SW 1271 (cell line): Measurements from ENCODE around the gene ARID5B.

ENCODE experiments used
- DNase-seq, 2 experiments: peaks; one replicate each; lab custom pipeline; 2025; lab: John Stamatoyannopoulos, UW

The ARID5B gene

DNA sequence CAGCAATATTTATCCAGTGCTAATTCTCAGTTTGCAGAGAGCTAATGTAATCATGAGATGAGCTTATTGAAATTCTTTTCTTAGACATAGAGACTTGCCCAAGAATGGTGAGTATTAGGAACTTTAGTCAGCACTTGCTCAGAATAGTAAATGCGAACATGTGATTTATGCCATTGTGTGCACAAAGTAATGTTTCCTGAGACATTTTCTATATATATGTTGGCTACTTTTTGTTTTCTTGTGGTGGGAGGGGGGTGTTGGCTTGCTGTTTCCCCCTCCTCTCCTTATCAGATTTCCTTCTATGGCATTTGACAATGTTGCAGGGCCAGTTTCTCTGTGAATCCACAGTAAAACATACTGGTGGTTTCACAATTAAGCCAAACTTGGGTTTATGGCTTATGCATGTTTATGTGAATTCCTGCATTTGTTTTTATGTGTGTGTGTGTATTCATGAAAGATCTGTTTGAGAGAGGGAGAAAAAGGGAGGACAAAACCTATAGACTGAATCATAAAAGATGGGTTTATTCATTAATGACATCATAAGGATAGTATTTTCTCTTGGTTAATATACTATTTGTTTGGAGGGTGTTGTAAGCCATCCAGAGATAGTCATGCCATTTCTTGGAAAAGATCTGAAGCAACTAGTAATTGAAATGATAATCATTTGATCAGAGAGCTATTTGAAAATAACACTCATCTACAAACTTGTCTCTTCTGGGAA, 36.3 kb downstream of the ARID5B start:
- no peak for DNase-seq

DNA sequence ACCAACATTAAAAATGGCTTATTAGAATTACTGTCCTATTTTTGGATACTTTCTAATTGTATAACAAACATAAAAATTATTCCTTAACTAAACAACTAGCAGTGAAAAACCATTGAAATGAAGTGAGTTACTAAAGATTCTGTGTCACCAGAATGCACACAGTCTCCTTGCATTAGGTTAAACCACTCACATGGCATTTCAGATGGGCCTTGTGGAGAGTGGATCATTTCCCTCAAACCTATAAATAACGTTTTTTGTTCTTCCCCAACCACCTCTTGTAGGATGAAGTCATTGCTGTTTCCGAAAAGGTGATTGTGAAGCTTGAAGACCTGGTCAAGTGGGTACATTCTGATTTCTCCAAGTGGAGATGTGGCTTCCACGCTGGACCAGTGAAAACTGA, 38.4 kb downstream of the ARID5B start:
- peak in 1 of 2 experiments; percentile 41 for DNase-seq

DNA sequence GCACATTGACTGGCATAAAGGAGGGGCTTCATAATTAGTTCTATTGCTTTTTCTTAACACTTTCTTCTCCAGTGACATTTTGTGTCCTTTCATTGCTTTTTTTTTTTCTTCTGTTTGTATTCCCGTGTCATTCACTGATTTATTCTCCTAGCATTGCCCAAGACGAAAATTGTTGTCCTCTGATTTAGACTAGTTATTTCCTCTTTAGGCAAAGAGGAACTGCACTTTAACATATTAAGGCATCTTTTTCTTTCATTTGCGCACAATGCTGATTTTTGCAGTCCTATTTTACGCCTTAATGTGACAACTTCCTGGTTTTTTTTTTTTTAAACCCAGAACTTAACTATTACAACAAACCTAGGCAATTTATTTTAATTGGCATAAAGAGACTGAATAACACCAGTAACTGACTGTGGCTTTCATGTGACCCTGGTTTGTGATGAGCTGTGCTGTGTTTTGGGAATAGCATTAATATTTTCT, 39.7 kb downstream of the ARID5B start:
- DNase-seq = no peak

DNA sequence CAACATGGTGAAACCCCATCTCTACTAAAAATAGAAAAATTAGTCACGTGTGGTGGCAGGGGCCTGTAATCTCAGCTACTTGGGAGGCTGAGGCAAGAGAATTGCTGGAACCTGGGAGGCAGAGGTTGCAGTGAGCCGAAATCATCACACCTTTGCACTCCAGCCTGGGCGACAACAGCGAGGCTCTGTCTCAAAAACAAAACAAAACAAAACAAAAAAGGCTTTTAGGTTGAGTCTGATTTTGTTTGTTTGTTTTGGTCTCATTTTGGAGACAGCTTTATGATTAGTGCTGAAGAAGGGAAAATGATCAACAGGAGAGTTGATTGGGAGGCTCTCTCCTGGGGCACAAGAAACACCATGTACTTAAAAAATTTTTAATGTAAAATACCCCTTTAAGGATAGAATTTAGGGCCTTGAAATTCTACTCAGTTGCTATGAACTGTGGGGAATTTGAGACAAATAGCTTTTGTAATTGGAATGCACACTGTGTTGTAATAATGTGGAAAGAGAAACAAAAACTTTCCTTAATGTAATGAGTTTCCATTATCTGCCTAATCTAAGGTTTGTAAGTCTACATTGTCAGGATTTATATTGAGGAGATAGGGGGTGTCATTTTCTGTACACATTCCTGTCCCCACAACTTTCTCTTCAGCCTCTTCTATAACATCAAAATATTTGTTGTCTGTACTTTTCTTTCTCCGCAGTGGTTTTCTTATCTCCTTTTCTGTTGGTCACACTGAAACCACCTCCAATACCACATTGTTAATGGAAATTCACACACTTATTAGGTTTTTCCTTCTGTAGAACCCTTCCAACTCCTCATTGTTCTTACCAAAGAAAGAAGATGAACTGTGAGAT, 41.3 kb downstream of the ARID5B start:
- DNase-seq = peak in 1 of 2 experiments; percentile 23

DNA sequence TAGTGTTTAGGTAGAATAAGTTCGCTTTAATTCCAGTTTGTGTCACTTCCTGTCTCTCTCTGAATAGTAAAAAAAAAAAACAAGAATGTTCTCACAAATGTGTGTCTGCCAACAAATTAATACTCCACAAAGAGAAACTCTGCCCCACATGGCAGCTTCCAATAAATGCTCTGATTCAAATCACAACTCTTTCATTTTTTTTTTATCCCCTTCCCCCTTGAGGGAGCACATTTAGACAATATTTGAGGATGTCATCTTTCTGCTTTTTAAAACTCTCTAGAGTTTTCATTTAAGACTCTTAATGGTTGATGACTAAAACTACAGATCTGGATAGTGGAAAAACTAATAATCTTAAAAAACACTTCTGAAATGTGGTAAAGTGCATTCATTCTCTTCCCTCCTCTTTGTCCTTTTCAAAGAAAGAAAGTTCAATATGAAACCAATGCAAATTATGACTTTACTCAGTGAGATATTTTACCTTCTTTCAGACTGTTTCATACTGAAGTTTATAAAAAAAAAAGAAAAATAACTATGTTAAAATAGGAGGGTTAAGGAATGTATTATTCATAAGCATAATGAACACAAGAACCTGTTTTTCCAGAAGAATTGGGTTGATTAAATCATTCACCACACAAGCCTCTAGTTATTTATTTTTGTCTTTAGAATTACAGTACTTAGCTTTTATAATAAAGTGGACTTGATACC, 42.3 kb downstream of the ARID5B start:
- peak; percentile 9 to 55 for DNase-seq

DNA sequence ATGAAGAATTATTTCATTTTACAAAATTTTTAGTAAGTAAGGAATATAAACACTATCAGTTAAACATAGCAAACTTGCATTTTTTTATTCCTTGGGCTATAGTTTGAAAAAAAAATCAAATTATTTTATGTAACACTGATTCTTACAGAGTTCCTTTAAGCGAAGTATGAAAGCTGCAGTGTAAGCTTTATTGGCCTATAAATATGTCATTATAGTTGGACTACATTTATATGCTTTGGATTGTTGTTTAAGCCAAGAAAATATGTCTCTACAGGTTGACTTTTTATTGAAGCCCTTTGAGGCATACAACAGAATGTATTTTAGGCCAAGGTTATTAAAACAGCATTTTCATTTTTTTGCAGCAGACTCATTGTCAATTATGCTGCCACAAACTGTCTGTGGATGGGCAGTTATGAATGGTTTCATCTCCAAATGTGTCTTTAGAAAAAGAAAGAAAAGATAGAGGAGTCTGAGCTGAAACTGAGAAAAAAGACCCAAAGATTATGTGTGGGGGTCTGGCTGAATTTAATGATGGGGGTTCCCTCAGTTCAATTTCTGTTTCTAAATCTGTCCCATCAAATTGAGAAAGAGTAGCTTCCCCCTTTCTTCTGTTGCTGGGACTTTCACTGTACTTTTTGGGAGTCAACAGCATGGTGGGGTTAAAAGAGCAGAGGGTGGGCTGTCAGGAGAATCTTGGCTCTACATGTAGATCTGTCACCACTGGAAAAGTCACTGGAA, 43.1 kb downstream of the ARID5B start:
- no peak for DNase-seq

DNA sequence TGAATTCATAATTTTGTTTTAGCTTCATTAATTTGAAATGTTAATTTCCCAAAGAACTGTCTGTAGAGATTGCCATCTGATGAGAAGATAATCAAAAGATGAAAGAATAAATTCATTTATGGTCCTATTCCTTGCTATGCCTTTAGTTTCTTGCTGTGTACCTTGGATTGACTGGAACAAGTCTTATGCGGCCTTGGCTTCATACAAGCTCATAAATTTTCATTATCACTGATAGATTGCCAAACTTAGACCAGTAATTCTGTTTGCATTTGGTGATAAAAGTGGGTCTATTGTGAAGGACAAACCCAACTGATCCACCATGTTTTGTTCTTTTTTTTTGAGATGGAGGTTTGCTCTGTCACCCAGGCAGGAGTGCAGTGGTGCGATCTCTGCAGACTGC, 48.2 kb downstream of the ARID5B start:
- DNase-seq = no peak

DNA sequence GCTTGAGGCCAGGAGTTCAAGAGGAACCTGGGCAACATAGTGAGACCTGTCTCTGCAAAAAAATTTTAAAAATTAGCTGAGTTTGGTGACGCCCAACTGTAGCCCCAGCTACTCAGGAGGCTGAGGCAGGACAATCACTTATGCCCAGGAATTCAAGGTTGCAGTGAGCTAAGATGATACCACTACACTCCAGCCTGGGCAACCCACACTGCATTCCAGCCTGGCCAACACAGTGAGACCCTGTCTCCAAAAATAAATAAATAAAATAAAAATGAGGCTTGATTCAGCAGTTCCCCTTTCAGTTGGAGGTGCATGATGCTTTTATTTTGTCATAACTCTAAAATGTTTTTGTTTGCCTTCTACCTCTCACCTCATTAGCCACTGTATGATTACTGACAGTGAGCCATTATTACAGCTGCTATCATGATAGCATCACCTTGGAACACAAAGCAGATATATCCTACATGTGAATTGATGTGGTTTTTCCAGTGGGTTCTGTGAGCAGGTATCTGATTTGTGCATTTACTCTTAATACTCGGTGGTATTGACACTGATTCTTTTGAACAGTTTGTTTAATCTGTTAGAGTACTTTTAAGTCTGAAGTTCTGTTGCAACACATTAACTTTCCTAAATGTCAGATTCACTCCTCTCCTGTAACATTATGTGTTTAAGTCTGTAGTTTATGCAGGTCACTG, 49.1 kb downstream of the ARID5B start:
- no peak for DNase-seq

DNA sequence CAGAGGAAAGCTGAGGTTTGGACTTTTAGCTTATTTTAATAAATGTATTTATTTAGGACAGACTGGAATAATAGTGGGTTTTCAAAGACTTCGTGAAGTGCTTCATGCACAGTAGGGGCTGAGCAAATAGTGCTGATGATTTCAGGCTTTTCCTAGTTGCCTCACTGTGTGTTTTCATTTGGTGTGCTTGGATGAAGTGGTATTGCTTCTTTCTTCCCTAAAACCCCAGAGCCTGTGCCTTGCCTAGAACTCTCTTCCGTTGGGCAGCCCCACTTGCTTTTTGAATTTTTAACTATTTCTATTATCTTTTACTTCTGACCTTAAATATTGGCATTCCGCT, 49.6 kb downstream of the ARID5B start:
- DNase-seq = no peak

DNA sequence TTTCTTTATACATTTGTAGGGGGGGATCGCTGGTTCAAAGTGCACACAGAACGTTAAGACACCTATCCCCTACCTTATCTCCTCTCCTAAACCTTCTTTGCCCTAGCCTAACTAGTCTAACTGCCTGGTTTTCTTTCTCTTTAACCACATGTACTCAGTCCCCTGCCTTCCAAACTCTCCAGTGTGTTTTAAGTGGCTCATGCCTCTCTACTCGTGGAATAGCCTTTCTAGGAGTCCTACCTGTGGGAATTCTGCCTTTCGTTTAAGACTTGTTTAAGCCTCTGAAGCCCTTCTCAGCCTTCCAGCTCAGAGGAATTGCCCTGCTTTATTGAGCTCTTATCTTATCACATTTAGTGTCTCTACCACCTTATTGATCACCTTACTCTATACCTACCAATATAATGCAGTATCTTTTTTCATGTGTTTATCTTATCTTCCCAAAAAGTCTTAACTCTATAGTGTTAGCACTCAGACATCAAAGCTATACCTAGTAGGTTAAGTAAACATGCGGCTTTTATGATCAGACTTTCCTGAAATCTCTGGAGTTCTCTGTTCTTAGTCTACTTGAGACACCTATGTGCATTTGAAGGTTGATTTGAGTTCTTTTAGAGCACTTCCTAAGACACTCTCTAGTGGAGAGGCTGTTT, 50.7 kb downstream of the ARID5B start:
- DNase-seq = no peak

DNA sequence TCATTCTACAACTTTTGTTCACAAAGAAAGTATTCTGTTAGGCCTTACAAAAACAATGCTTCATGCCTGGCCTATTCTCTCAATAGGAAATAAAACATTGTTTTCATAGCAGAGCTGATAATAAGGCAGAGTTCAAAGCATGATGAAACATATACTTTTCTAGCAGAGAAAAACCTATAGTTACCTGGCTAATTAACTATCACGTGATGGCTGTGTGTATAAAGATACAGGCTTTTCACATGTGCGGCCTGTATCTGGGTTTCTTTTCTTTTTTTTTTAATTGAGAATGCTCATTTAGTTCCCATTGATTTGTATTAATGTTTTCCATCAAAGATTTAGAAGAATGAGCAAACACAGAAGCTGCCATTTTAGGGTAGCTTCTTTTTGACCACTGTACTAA, 51.7 kb downstream of the ARID5B start:
- no peak for DNase-seq

DNA sequence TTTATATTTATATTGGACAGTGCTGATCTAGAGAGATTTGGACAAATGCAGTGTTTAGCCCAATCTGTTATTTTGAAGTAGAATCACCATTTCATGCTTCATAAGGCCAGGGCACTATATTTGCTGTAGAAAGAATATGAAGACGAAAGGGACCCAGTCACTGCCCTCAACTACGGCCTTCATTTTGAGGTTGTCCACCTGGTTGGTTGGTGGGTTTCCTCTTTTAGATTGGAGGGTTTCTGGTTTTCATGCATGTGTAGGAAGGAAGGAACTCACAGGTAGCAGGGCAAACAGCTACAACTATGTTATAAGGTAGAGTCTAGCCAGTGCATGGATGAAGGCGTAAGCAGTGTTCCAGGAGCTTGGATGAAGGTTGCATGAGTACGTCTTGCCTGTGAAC, 56.3 kb downstream of the ARID5B start:
- DNase-seq = no peak

DNA sequence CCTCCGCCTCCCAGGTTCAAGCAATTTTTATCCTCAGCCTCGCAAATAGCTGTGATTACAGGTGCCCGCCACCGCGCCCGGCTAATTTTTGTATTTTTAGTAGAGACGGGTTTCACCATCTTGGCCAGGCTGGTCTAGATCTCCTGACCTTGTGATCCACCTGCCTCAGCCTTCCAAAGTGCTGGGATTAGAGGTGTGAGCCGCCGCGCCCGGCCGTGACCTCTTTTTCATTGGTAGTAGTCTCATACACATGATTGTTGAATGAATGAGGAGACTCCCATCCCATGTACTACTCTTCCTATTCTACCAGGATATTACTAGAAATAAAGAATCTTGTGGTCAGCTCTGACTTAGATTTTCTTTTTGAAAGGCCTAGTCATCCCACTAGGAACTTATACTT, 56.8 kb downstream of the ARID5B start:
- no peak for DNase-seq

DNA sequence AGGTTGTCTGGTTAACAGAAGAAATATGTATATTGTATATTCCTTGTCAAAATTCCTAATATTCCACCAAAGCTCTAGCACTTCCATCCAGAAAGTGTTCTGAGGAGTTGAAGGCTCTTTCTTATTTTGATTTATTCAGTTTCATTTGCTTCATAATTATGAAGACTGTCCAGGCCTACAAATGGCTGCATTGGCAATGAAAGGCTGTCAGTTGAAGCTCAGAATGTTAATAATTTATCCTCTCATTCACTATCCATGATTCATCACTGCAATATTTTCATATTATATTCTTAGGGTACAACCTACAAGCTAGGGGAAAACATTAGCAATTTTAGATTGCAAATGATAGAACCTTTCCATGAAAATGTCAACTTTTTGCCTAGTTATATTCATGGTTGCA, 57.3 kb downstream of the ARID5B start:
- no peak for DNase-seq

DNA sequence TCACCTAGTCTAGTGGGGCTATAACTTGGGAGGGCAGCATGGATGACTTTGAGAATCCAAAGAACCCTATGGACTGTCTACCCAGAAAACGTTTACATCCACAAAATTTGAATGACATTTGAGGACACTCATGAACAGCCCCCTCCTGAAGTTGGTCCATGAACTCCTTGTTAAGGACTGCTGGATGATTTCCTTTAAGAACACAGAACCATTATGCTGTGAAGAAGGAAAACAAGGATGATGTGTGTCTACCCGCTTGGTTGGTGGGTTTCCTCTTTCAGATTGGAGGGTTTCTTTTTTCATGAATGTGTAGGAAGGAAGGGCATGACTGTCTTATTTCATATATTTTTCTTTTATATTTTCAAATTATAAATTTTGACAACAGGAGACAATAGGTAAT, 58.3 kb downstream of the ARID5B start:
- no peak for DNase-seq

DNA sequence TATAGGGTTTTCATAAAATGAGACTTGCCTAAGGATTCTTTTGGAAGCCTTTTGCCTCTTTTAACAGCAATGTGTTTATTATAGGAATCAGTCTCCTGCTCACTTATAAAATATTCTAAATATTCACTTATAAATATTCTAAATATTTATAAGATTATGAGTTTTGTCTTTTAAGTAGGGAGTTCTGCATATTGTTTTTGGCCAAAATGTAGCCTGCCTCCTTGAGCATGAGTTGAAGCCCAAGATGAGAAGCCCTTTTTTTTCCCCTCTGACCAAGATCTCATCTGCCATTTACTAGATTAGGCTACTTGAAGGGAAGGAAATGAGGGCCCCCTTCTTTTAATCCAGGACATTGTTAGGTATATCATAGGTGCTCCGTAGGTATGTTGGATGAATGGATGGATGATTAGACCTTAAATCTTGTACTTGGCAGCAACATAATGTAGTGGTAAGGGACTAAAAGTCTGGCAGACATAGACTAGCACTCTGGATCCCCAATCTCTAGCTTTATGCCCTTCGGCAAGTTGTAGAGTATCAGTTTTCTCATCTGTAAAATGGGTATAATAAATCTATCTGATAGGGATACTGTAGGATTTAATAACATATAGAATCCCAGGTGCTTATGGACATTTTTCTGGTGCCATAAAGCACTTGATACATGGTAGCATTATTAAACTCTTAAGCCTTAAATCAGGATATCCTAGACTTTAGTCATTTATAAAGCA, 59.1 kb downstream of the ARID5B start:
- DNase-seq = no peak

DNA sequence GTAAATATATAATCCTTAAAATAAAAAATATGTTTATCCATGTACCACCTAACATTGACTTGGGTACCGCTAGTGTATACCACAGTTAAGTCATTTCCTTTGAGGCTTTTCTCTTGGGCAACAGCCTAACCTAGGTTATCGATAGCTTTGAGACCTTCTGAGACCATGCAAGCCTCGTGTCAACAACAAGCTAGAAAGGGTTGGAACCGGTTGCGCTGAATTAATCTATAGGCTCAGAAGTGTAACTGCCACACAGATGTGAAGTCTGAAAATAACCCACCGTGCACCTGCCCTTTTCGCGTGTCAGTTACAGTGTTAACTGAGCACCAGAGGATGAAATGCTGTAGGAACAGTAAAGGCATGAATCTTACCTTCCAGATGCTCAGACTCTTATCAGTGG, 59.8 kb downstream of the ARID5B start:
- DNase-seq = no peak

DNA sequence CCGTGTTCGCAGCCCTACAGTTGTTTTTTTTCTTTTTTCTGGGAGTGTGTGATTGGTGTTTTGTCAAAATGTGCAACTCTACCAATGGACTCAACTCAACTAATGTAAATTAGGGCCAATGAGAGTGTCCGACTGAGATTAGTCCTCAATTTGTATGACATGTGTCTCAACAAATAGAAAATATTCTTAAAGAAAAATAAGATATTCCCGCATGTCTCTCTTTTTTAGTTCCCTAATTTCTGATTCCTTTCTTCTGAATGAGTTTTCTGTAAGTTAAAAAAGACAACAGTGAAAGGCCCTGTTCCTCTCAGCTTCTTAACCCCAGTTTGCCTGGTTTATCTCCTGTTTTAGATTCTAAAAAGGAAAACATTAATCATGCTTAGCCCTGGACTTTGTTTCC, 61.5 kb downstream of the ARID5B start:
- no peak for DNase-seq

DNA sequence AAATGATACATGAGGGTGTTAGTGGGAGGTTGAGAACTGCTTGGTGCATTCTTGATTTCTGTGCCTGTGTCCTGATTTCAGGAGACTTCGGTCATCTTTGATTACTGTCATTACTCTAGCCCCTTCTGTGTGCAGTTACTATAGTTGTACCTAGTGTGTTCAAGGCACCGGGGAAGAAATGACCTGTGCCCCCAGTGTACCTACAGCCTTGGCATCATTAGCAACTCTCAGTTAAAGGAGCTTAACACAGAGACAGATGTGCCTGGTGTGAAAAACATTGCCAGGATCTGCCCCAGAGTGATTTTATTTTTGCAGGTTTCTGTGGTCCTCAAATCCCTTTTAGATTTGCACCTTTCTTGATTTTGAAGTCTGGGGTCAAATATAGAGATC, 62.2 kb downstream of the ARID5B start:
- no peak for DNase-seq

DNA sequence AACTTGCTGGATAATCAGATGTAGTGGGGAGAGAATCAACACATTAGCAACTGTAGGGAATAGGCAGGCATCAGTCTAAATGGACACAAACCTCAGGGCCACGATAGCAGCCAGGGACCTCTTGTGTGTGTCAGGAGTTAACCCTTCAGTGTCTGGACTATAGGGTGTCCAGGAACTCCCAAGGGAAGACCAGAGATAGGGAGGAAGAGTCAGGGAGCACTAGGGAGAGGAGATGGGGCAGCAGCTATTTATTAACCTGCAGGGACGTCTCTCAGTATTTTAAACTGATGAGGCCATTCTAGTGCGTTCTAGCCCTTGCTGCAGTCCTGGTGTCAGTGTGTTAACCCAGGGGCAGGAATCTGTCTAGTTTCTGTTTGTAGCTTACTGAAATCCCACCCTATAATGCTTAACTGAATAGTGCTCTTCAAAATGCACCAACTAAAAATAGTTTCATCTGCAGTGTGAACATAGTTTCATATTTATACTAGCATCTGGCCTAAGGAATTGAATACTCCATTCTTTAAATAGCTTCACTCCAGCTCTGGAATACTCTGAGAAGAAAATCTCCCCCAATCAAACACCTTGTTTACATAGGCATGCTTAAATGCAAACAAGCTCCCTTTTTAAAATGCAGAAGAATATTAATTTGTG, 62.7 kb downstream of the ARID5B start:
- DNase-seq = no peak
